Adrenal gland (tissue), 12 donors: ENCODE measurements around the gene GRM8. TPM values are rescaled to one million over a fixed set of nuclear protein-coding genes. Genes with fewer than 3 reads are reported as not detected.

Experiments
- DNase-seq, 7 donors: peaks; one replicate each; pipeline ENCODE4 v3.0.0-alpha.2; 2019 to 2020
- H3K27ac ChIP-seq, 5 donors: fragments of 200-600 bp; sonication (generic) in 4 of 5; 1 replicate in 3 of 5; 2 replicates in 2 of 5; pipeline versions ENCODE4 v1.5.1 to v1.8.0; 2016 to 2020; ENCODE audit warnings: mild to moderate bottlenecking in 1 of 5
- H3K27me3 ChIP-seq: fragments of 200-600 bp; 2 replicates; pipeline ENCODE4 v1.8.0; 2021
- H3K36me3 ChIP-seq, 2 donors: fragments of 200-600 bp; replicated peaks in 1 of 2; 1 replicate in 1 of 2; 2 replicates in 1 of 2; pipeline versions ENCODE4 v1.5.1 to v1.8.0; 2018 to 2022
- H3K4me1 ChIP-seq, 2 donors: fragments of 200-600 bp; replicated peaks in 1 of 2; 1 replicate in 1 of 2; 2 replicates in 1 of 2; pipeline versions ENCODE4 v1.5.1 to v1.8.0; 2018 to 2021
- H3K4me3 ChIP-seq, 4 donors: fragments of 200-600 bp; sonication (generic) in 3 of 4; one replicate each; pipeline ENCODE4 v1.5.1; 2016 to 2018
- H3K9me3 ChIP-seq, 3 donors: fragments of 200-600 bp; sonication (generic) in 1 of 3; replicated peaks in 1 of 3; 1 replicate in 2 of 3; 2 replicates in 1 of 3; pipeline versions ENCODE4 v1.5.1 to v1.8.0; 2016 to 2021
- POLR2A ChIP-seq, 2 donors: fragments of 450-650 bp; IDR thresholded peaks; one replicate each; pipeline ENCODE4 v1.6.1; 2017; ENCODE audit warnings: antibody characterized with exemption in 2 of 2, mild to moderate bottlenecking in 2 of 2, moderate library complexity in 1 of 2
- WGBS, 4 donors: extraction: QIAGEN DNeasy Blood & Tissue Kit in 2 of 4; methylation state at CpG; one replicate each; pipeline versions ENCODE4 v1.1.5 to v1.1.7; 2013 to 2017; 5-methylcytosine and 5-hydroxymethylcytosine counted together
- intact Hi-C, 2 donors: fragments of 100-400 bp; cut with DNase I; formaldehyde crosslinking; loops; one replicate each; pipeline versions ENCODE4 v1.14.1 to v1.15.0; 2022 to 2023
- polyA plus RNA-seq, 3 donors: library from polyadenylated mRNA; stranded (reverse); fragments of 200-250 nt in 2 of 3; fragments of 350-450 nt in 1 of 3; fragmentation: Illumina TruSeq in 1 of 3; extraction: RNeasy Lipid Tissue Mini Kit (QIAGEN cat#74804) in 1 of 3; gene quantifications; one replicate each; pipeline ENCODE4 v1.2.3, GENCODE V29; 2013 to 2014
- total RNA-seq, 9 donors: library from RNA; depleted of rRNA in 4 of 9; stranded (reverse); fragments of >200 nt in 4 of 9; fragments of 120-200 nt in 1 of 9; fragmentation: NEBNext Ultra II Directional in 1 of 9; extraction: Animal tissue kit (Norgen Biotek cat#: 25700) in 1 of 9; gene quantifications; one replicate each; pipeline versions ENCODE4 v1.1.0 to v1.2.4, GENCODE V29; 2013 to 2023
- TF ChIP-seq, protein P1 (sequence below), 6 experiments: fragments of 450-650 bp in 4 of 6; fragments of 200-600 bp in 2 of 6; sonication (generic) in 1 of 6; IDR thresholded peaks; 1 replicate in 5 of 6; 2 replicates in 1 of 6; pipeline versions ENCODE4 v1.5.1 to v1.8.0; 2016 to 2021; ENCODE audit warnings: antibody characterized with exemption in 6 of 6, mild to moderate bottlenecking in 2 of 6, moderate library complexity in 1 of 6
- donor health status: healthy with polysubstance abuse.
- donor health status: Bipolar disorder and iron deficiency.
- donor health status: DM: yes; HTN: yes; CAD: no.
- donor health status: DM: no; HTN: no; CAD: no.
- donor health status: DM: no; HTN: no; CAD: no.
- donor health status: DM: yes; HTN: yes; CAD: no.

Gene GRM8
- total and polyA plus RNA-seq, 12 donors: 0.10 to 2.5 (median 0.92) TPM; not detected in 5

DNA sequence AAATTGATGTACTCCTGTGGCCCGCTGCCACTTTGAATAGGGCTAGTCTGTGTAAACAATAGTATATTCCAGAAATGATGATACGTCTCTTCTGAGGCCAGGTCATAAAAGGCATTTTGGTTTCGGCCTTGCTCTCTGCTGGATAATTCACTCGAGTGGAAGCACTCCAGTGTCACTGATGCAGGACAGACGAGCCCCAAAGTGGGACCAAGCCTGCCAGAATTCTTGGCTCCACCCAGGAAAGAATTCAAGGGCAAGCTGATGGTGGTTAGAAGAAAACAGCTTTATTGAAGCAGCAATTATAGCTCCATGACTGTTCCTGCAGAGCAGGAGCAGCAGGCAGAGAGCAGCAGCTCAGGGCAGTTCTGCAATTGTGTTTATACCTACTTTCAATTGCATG lies 717.6 kb downstream of the GRM8 start:
- Histone ChIP-seq H3K9me3 (no peaks in the 10 kb centered on the region), H3K27me3 (no peaks in the 10 kb centered on the region), H3K36me3 (no peaks in the 10 kb centered on the region), H3K4me1 (no peaks in the 10 kb centered on the region), H3K27ac (no peak overlapping the region), H3K4me3 (no peak overlapping the region)
- WGBS, 4 donors: 43 to 60% (median 54%) methylated on average over 5 of the region's 5 CpGs
- TF ChIP-seq POLR2A (IDR thresholded peaks at IDR 0.05): no peak
- TF ChIP-seq, protein P1, sequence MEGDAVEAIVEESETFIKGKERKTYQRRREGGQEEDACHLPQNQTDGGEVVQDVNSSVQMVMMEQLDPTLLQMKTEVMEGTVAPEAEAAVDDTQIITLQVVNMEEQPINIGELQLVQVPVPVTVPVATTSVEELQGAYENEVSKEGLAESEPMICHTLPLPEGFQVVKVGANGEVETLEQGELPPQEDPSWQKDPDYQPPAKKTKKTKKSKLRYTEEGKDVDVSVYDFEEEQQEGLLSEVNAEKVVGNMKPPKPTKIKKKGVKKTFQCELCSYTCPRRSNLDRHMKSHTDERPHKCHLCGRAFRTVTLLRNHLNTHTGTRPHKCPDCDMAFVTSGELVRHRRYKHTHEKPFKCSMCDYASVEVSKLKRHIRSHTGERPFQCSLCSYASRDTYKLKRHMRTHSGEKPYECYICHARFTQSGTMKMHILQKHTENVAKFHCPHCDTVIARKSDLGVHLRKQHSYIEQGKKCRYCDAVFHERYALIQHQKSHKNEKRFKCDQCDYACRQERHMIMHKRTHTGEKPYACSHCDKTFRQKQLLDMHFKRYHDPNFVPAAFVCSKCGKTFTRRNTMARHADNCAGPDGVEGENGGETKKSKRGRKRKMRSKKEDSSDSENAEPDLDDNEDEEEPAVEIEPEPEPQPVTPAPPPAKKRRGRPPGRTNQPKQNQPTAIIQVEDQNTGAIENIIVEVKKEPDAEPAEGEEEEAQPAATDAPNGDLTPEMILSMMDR (IDR thresholded peaks at IDR 0.05): no peak
- no peak for DNase-seq
- intact Hi-C loops: no loop called here

DNA sequence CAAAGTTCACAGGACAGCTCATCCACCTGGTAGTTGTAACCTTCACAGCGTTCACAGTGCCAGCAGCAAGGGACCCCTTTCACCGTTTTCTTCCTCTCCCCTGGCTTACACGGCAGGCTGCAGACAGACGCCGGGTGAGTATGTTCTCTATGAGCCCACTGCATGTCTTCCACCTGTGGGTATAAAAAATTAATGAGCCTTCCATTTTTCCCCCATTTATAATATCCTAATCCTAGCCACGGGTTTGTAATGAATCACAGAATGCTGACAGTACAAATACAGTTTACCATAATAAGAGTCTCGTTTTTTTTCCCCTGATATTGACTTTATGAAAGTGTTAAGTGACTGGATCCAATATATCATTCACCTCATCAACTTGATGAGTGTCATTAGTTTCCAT lies 719.0 kb downstream of the GRM8 start:
- TF ChIP-seq POLR2A (IDR thresholded peaks at IDR 0.05): no peak
- TF ChIP-seq, protein P1 (IDR thresholded peaks at IDR 0.05): no peak
- DNase-seq: no peak
- intact Hi-C loops: no loop called here
- no peak overlapping the region for H3K4me3 ChIP-seq
- no peaks in the 10 kb centered on the region for H3K36me3 ChIP-seq
- no peaks in the 10 kb centered on the region for H3K27me3 ChIP-seq
- H3K9me3 ChIP-seq: no peaks in the 10 kb centered on the region
- no peaks in the 10 kb centered on the region for H3K4me1 ChIP-seq
- WGBS, 4 donors: 71 to 77% (median 73%) methylated on average over 7 of the region's 7 CpGs
- no peak overlapping the region for H3K27ac ChIP-seq

DNA sequence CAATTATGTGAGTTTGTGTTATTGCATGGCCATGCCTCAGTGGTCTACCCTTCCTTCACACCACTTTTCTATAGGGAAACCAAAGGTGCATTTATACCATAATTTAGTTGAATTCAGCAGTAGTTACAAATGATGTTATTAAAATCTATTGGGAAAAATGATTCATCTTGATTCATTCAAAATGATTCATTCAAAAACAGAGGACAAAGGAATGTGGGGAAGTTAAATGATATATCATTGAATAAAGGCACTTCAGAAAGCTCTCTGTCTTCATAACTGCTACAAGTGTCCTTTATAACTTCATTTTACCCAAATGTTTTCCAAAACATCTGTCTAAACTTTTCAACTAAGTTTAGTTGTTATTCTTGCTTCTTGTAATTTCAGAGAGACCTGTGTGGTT lies 722.9 kb downstream of the GRM8 start:
- no peaks in the 10 kb centered on the region for H3K4me1 ChIP-seq
- H3K4me3 ChIP-seq: no peak overlapping the region
- intact Hi-C loops: no loop called here
- H3K27me3 ChIP-seq: no peaks in the 10 kb centered on the region
- no peak for TF ChIP-seq POLR2A (IDR thresholded peaks at IDR 0.05)
- TF ChIP-seq, protein P1 (IDR thresholded peaks at IDR 0.05): no peak
- no peaks in the 10 kb centered on the region for H3K36me3 ChIP-seq
- no peaks in the 10 kb centered on the region for H3K9me3 ChIP-seq
- H3K27ac ChIP-seq: no peak overlapping the region
- no peak for DNase-seq

DNA sequence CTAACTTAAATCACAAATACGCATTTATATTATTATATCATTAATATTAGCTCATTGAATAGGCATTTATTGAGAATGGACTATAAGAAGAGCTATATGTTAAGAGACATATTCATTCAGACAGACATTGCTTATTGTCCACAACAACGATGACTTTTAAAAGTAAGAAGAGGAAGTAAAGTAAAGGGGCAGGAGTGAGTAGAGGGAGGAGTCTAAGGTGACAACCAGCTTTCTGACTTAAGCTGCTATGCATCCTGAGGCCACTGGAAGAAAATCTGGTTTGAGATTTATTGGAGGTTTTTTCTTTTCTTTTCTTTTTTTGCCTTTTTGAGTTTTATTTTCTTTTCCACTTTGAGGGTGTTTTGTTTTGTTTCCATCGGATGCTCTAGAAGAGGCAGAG lies 723.5 kb downstream of the GRM8 start:
- H3K27me3 ChIP-seq: no peaks in the 10 kb centered on the region
- intact Hi-C loops: no loop called here
- TF ChIP-seq POLR2A (IDR thresholded peaks at IDR 0.05): no peak
- TF ChIP-seq, protein P1 (IDR thresholded peaks at IDR 0.05): no peak
- 69 to 81% (median 75%) methylated on average over 3 of the region's 3 CpGs for WGBS, 4 donors
- no peaks in the 10 kb centered on the region for H3K36me3 ChIP-seq
- no peaks in the 10 kb centered on the region for H3K9me3 ChIP-seq
- no peak overlapping the region for H3K27ac ChIP-seq
- no peaks in the 10 kb centered on the region for H3K4me1 ChIP-seq
- no peak for DNase-seq
- no peak overlapping the region for H3K4me3 ChIP-seq
